ENCODE measurements around the gene KNSTRN. TPM values are rescaled to one million over a fixed set of nuclear protein-coding genes. Genes with fewer than 3 reads are reported as not detected.

KNSTRN gene
- total RNA-seq, 1 experiment from 2014 or later: 115 TPM

DNA sequence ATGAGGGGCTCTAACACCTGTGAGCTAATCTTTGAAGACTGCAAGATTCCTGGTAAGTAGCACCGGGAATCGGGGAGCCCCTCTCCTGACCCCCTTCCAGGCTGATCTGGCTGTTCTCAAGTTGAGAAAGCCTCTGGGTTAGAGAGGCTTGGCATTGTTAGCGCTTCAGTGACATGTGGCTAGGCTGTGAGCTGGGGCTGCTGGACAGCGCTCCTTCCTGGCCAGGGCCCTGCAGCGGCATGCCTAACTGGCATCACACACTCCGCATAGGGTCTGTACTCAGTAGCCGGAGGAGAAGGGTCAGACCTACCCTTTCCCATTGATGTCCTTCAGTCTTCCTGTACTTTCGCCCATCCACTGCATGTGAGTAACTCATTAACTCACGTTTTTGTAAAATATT lies 30.5 kb downstream of the KNSTRN start:
- H3K79me2 ChIP-seq (ENCODE audit: low read length): peaks cover 8% of the 10 kb centered on the region
- H3K4me1 ChIP-seq (ENCODE audit: insufficient read depth, low read length): no peaks in the 10 kb centered on the region
- no peak overlapping the region for H3K27ac ChIP-seq (ENCODE audit: low read length)
- ChIA-PET CTCF (no interaction called here), POLR2A (ENCODE audit: unreplicated experiment) (interaction anchor here (0.8 kb wide), 1 partner anchor 129 kb away, joined by 3 read pairs; no protein-coding TSS in a partner anchor)
- ATAC-seq (no peak), DNase-seq (no peak)
- BruUV-seq (replicated peaks): no TSS peak
- TF ChIP-seq EZH2 (IDR thresholded peaks at IDR 0.05; ENCODE audit: low read length, unreplicated experiment) (no peak), EZH2phosphoT487 (IDR thresholded peaks at IDR 0.05; ENCODE audit: borderline replicate concordance, low read length) (no peak)
- TF ChIP-seq, protein P1, sequence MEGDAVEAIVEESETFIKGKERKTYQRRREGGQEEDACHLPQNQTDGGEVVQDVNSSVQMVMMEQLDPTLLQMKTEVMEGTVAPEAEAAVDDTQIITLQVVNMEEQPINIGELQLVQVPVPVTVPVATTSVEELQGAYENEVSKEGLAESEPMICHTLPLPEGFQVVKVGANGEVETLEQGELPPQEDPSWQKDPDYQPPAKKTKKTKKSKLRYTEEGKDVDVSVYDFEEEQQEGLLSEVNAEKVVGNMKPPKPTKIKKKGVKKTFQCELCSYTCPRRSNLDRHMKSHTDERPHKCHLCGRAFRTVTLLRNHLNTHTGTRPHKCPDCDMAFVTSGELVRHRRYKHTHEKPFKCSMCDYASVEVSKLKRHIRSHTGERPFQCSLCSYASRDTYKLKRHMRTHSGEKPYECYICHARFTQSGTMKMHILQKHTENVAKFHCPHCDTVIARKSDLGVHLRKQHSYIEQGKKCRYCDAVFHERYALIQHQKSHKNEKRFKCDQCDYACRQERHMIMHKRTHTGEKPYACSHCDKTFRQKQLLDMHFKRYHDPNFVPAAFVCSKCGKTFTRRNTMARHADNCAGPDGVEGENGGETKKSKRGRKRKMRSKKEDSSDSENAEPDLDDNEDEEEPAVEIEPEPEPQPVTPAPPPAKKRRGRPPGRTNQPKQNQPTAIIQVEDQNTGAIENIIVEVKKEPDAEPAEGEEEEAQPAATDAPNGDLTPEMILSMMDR (conservative IDR thresholded peaks at IDR 0.05; ENCODE audit: low read depth, low read length): no peak
- H3K4me3 ChIP-seq (ENCODE audit: low read length): no peak overlapping the region
- H3K27me3 ChIP-seq (ENCODE audit: low read length): no peaks in the 10 kb centered on the region
- no peaks in the 10 kb centered on the region for H3F3A ChIP-seq (ENCODE audit: low read length, unreplicated experiment)
- intact Hi-C loops (cut with micrococcal nuclease): no loop called here
- H3K9me3 ChIP-seq (ENCODE audit: low read length): no peaks in the 10 kb centered on the region
- peaks cover 53% of the 10 kb centered on the region for H3K36me3 ChIP-seq (ENCODE audit: low read depth, low read length)
- H4K20me1 ChIP-seq (ENCODE audit: low read length): no peaks in the 10 kb centered on the region
- H2AFZ ChIP-seq (ENCODE audit: low read length): no peak overlapping the region
- H3K9ac ChIP-seq (ENCODE audit: low read length): no peak overlapping the region
- H3K9me2 ChIP-seq (replicated peaks; ENCODE audit: low read length): no peaks in the 10 kb centered on the region
- no peak overlapping the region for H3K4me2 ChIP-seq (ENCODE audit: low read length)

DNA sequence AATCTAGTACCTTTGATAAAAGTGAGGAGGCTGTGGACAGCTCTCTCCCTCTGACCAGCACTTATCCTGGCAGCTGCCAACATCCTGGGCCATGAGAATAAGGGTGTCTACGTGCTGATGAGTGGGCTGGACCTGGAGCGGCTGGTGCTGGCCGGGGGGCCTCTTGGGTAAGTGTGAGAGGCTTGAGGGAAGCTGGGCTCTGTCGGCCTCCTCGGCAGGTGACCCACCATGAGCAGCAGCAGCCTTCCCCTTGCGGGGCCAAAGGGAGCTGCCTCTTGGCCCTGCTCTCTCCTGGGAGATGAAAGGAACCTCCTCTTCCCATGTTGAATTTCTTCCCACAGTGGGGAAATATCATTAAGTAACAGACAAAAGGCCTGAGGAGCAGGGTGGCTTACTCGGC lies 32.3 kb downstream of the KNSTRN start:
- TF ChIP-seq EZH2phosphoT487 (IDR thresholded peaks at IDR 0.05; ENCODE audit: borderline replicate concordance, low read length): no peak
- TF ChIP-seq EZH2 (IDR thresholded peaks at IDR 0.05; ENCODE audit: low read length, unreplicated experiment): no peak
- TF ChIP-seq, protein P1 (conservative IDR thresholded peaks at IDR 0.05; ENCODE audit: low read depth, low read length): no peak
- Histone ChIP-seq H3K9me3 (ENCODE audit: low read length) (no peaks in the 10 kb centered on the region), H3K27ac (ENCODE audit: low read length) (no peak overlapping the region), H4K20me1 (ENCODE audit: low read length) (no peaks in the 10 kb centered on the region), H3K27me3 (ENCODE audit: low read length) (no peaks in the 10 kb centered on the region), H3K9me2 (replicated peaks; ENCODE audit: low read length) (no peaks in the 10 kb centered on the region), H3K36me3 (ENCODE audit: low read depth, low read length) (peaks cover 50% of the 10 kb centered on the region), H3K9ac (ENCODE audit: low read length) (no peak overlapping the region), H3K79me2 (ENCODE audit: low read length) (no peaks in the 10 kb centered on the region), H3F3A (ENCODE audit: low read length, unreplicated experiment) (no peaks in the 10 kb centered on the region), H3K4me3 (ENCODE audit: low read length) (no peak overlapping the region), H2AFZ (ENCODE audit: low read length) (no peak overlapping the region), H3K4me2 (ENCODE audit: low read length) (no peak overlapping the region), H3K4me1 (ENCODE audit: insufficient read depth, low read length) (peaks cover under 1% of the 10 kb centered on the region)
- ChIA-PET POLR2A (ENCODE audit: unreplicated experiment) (interaction anchor here (0.9 kb wide), 1 partner anchor 60 kb away, joined by 4 read pairs; no protein-coding TSS in a partner anchor), CTCF (interaction anchor here (0.6 kb wide), 2 partner anchors 12 to 35 kb away, joined by 3 read pairs; no protein-coding TSS in a partner anchor)
- BruUV-seq (replicated peaks): no TSS peak
- ATAC-seq: no peak
- DNase-seq: no peak
- intact Hi-C loops (cut with micrococcal nuclease): no loop called here

DNA sequence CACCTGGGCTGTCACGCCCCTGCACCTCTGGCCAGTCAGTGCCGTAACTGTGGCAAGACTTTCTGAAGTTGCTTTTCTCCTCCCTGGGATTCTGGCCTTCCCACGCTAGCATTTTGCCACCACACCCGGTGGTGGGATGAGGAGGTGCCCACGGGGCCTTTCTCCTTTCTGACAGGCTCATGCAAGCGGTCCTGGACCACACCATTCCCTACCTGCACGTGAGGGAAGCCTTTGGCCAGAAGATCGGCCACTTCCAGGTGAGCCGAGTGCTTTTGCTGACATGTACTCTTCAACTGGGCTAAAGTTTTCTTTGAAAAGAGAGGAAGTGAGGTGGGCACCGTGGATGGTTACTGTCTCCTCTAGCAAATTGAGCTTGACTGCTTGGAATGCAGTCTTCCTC lies 32.7 kb downstream of the KNSTRN start:
- Histone ChIP-seq H3K27me3 (ENCODE audit: low read length) (no peaks in the 10 kb centered on the region), H3K4me1 (ENCODE audit: insufficient read depth, low read length) (peaks cover 5% of the 10 kb centered on the region), H2AFZ (ENCODE audit: low read length) (no peak overlapping the region), H3K9me2 (replicated peaks; ENCODE audit: low read length) (no peaks in the 10 kb centered on the region), H4K20me1 (ENCODE audit: low read length) (no peaks in the 10 kb centered on the region), H3K4me3 (ENCODE audit: low read length) (no peak overlapping the region), H3K36me3 (ENCODE audit: low read depth, low read length) (peaks cover 48% of the 10 kb centered on the region), H3K9ac (ENCODE audit: low read length) (no peak overlapping the region), H3F3A (ENCODE audit: low read length, unreplicated experiment) (peaks cover 3% of the 10 kb centered on the region), H3K27ac (ENCODE audit: low read length) (no peak overlapping the region), H3K79me2 (ENCODE audit: low read length) (no peaks in the 10 kb centered on the region), H3K4me2 (ENCODE audit: low read length) (no peak overlapping the region), H3K9me3 (ENCODE audit: low read length) (no peaks in the 10 kb centered on the region)
- no TSS peak for BruUV-seq (replicated peaks)
- ATAC-seq (no peak), DNase-seq (no peak)
- intact Hi-C loops (cut with micrococcal nuclease): no loop called here
- POLR2A ChIA-PET (ENCODE audit: unreplicated experiment): interaction anchor here (0.9 kb wide), 1 partner anchor 60 kb away, joined by 4 read pairs; no protein-coding TSS in a partner anchor
- CTCF ChIA-PET: interaction anchor here (0.6 kb wide), 2 partner anchors 12 to 35 kb away, joined by 3 read pairs; no protein-coding TSS in a partner anchor
- TF ChIP-seq, protein P1 (conservative IDR thresholded peaks at IDR 0.05; ENCODE audit: low read depth, low read length): no peak
- TF ChIP-seq EZH2phosphoT487 (IDR thresholded peaks at IDR 0.05; ENCODE audit: borderline replicate concordance, low read length): no peak
- TF ChIP-seq EZH2 (IDR thresholded peaks at IDR 0.05; ENCODE audit: low read length, unreplicated experiment): no peak

Measured in PC-3 (cell line).